Measurements from ENCODE around the gene DGCR2.
"Not testable (repeated sequence)": the region's sequence is repeated elsewhere in the genome, so short reads cannot be mapped to it uniquely, and the experiment has no call there.

Gene DGCR2

DNA sequence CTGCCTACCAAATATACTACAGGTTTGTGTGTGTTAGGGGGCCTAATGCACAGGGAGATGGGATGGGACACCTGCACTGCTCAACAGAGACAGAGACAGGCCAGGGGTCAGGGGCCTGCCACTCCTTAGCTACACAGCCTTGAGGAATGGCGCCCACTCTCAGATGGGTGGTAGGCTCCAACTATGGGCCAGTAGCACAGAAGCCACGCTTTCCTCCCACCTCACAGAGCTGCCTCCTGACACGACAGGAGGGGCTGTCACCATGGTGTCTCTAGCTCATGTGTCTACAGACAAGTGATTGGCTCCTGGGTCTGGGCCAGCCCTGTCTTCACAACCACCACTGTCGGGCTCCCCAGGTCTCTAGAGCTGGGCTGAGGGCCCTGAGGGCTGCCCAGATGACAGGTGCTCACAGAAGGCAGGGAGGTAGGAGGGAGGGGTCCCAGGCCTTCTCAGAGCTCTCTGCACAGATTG lies 81.8 kb downstream of the DGCR2 start:
- no peak for DNase-seq (ENCODE audit: low read depth)

DNA sequence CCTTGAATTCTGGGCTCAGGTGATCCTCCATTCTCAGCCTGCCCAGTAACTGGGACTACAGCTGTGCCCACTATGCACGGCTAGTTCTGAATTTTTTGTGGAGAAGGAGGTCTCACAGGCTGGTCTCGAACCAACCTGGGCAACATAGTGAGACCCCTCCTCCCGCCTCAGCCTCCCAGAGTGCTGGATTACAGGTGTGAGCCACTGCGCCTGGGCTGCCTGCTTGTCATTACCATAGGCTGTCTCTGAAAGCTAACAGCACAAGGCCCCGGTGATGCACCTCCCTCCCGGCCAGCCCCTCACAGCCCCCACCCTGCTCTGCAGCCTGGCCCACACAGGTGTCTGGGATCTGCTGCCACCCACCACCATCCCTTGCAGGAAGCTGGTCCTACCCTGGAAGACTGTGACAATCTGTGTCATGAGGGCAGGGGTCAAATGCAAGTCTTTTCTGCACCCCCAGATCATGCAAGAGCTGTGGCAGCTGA lies 82.4 kb downstream of the DGCR2 start:
- DNase-seq (ENCODE audit: low read depth) = no peak

DNA sequence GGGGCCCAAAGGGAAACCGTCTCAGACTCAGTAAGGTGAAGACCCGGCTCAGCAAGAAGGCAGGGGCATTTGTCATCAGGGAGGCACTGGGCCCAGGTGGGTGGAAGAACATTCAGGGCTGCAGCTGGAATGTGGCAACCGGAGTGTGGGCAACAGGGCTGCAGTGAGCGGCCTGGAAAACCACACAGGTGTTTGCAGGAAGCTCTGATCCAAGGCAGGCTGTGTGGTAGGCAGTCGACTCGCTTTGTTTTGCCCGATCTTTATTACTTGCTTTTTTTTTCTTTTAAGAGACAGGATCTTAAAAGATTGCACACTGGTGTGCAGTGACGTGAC lies 82.8 kb downstream of the DGCR2 start:
- no peak for DNase-seq (ENCODE audit: low read depth)

DNA sequence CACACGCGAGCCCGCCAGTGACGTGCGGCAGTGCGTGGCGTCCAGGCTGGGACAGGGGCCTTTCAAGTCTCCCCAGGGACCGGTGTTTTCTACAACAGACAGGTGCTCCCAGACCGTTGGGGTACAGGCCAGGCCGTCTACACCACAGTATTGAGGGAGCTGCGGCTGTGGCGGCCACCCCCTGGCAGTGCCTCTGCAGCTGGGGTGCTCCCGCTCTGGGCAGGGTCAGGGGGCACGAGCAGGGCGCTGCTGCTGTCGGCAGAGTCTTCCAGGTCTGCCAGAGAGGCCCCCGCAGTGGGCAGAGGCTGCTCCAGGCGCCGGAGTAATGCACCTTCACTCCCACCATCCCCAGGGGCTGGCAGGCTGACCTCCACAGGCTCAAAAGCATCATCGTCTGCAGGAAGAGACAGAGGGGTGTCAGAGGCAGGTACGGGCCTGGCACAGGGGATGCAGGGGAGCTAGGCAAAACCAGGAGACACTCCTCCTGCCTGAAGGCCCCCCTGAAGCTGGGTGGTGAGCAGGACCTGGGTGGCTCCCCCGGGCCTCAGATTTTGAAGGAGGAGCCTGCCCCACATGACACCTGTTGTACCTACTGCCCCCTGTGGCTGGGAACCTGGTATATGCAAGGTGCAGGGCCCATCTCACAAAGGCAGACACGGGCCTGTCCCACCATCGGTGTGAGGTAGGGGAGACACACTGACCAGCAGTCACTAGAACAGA lies 83.3 kb downstream of the DGCR2 start:
- DNase-seq (ENCODE audit: low read depth) = no peak

DNA sequence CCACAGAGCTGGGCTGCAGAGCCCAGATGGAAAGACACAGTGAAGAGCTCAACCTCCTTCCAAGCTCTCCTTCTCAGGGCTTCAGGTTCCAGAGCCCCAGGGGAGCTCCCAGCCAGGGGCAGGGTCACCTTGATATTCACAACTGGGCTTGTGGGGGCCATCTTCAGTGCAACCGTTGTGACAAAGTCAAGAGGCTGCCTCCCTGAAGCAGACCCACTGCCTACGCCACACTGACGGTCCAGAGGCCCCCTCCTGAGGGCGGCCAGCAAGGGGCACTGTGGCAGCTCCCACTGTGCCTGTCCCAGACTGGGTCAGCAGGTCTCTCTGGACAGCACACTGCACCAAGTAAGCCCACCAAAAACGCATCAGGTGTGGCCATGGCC lies 84.1 kb downstream of the DGCR2 start:
- DNase-seq (ENCODE audit: low read depth) = no peak

DNA sequence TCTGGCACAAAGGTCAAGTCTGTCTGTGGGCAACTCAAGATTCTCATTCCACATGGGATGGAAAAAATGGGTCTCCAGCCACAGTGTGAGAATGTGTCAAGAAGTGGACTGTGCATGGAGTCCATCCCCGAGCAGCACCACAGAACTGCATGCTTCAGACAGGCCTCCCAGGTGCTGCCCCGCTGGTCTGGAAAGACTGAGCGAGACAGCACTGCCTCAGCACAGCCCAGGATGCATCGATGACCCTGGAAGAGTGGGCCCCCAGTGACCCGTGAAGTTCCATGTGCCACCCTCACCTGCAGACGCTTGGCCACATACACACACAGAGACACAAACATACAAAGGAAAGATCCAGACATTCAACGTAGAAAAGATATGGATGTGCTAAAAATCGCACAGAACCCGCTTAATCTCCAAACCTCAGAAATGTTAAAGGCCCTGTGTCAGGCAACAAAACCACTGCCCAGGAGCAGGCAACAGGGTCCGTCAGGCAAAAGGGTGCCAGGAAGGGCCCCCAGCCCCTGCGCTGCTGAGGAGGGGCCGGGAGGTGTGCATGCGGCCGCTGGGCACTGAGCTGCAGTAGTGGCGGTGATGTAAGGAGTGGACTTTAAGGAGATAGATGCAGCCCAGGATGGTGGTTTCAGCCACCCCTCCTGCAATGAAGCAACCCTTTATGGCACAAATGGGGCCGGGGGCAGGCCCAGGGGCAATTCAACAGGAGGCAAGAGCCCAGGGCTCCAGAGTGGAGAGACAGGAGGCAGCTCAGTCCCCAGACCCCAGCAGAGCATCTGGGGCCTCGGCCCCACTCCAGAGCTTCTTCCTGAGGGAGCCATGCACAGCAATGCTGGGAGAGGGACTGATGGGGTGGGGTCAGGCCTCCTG lies 84.7 kb downstream of the DGCR2 start:
- DNase-seq (ENCODE audit: low read depth) = no peak

DNA sequence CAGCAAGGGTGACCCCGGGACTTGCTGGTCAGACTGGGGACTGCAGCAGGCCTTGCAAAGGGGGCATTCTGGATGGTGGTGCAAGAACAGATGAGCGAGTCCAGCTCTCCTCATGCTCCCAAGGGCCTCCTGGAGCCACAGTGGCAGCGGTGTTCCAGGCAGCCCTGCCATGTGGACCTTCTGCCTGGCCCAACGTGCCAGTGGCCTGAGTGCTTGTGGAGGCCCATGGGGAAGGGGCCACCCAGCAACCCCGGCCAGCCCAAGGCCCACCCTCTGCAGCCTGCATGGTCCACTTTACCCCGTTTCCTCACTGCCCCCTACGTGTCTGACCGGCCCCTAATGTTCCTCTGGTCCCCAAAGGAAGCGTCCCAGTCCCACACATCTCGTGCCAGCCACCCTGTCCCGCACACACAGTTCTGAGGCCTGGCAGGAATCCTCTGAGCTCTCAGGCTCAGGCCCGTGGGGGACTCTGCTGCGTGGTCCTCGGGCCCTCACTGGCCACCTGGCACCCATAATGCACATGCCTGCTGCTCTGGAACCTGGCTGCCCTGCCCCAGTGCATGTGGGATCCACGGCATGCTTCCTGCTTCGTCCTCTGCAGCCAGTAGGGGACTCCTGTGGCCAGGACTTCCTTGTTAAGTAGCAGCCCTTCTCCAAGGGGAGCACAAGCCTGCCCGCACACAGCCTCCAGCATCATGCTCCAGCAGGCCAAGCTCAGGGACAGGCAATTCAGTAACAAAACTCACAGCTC lies 85.5 kb downstream of the DGCR2 start:
- DNase-seq (ENCODE audit: low read depth) = no peak

DNA sequence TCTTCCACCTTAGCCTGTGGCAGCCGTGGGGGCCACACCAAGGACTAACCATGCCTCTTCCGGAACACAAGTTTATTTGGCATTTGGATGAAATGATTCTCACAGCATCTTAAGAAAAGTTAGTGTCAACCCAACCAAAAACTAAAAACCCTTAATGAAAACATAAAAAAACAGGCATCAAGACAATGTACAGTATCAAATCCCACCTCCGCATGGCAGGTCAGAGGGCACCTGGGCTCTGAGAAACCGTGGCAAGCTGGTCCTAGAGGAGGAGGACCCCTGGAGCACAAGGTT lies 86.0 kb downstream of the DGCR2 start:
- no peak for DNase-seq (ENCODE audit: low read depth)

DNA sequence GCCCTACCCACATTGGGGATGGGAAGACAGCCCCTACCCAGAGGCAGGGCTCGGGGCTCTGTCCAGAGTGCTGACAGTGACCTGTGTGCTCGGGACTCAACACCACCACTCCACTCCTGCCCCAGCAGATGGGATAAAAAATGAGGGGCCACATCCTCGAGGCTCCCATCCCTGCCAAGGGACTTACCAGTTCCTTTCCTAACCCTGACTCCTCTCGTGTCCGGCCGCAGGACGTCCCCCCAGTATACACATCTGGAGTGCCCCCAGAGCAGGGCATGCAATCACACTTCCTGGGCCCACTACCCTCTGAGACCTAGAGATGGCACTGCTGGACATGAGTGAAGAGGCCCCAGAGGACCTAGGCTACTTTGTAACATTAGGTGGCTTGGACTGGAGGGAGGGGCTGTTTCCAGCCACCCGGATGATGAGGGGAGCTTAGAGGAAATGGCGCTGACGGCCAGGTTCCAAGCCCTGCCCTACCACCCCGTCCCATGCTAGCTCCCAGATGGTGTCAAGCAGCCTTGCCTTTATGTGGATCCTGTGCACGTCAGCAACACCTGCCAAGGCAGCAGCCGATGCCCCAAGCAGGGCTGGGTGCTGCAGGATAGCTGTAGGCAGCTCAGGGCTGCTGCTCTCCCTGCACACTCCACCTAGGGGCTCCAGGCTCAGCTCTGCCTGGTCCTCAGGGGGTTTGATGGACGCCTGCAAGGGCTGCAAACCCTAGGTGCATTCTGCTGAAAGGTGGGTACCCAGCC lies 86.6 kb downstream of the DGCR2 start:
- no peak for DNase-seq (ENCODE audit: low read depth)

DNA sequence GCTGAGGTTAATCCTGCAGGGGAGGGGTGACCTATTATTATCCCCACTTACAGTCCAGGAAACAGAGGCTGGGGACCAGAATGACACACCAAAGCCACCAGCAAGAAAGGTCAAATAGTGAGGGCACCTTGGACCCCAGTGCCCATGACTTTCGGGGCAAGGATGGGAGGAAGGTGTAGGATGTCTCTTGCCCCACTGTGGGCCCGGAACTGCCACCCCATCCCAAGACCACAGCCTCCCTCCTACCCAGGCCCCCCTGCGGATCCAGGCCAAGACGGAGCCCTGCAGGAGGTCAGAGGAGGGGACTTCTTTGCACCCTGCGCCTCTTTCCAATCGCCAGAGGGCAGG lies 87.1 kb downstream of the DGCR2 start:
- DNase-seq (ENCODE audit: low read depth) = not testable (repeated sequence)

DNA sequence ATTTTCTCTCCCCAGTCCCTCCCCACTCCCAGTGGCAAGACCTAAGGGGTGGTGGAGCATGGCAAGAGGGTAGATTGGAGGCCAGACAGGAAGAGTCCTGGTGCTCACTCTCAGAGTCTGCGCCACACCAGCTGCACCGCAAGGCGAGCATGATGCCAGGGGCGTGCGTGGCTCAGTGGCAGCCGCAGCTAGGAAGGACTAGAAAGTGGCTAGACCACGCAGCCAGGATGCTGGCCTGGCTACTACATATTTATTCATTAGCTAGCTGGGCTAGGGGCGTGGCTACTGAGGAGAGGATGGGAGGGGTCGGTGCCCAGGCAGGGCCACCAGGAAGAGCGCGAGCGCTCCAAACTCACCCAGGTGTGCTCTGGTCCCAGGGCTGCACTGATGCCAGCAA lies 87.5 kb downstream of the DGCR2 start:
- not testable (repeated sequence) for DNase-seq (ENCODE audit: low read depth)

DNA sequence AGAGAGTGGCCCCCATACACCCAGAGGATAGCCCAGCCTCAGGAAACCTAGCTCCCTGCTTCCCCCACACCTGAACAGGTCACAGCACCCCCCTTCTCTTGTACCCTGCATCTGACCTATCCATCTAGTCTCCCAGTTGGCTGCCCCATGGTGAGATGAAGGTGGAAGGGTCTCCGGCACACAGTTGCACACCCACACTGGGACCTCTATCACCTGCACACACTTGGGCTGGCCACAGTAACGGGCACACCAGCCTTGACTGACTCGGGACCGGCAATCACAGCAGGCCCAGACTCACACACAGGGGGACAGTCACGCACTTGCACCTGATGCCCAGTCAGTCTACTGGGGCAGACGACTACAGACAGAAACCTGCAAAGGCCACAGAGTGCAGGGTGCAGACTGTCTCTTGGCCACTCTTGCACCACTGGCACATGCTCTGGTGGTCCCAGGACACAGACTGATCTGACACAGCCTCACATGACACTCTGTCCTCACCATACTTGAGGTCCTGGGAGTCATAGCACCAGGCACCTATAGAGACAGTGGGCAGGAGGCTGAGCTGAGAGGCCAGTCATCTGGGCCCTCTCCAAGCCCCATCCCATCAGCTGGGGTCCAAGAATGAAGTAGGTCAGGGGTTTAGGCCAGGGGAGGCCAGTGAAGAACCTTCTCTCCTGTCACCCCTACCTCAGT lies 88.0 kb downstream of the DGCR2 start:
- not testable (repeated sequence) for DNase-seq (ENCODE audit: low read depth)

DNA sequence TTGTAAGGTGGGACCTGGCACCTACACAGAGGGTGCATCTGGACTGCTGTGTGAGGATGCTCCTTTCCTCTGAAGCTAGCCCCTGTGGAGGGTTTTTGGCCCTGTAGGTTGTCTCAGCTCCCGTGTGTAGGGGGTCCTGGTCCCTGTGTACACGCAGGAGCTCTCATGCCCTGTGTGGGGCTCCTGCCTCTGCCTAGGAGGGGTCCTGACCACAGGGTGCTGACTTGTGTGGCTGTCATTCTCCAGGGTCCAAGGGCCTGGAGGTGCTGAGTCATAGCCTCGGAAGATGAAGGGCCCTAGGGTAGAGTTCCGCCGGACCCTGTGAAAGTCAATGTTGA lies 88.7 kb downstream of the DGCR2 start:
- not testable (repeated sequence) for DNase-seq (ENCODE audit: low read depth)

DNA sequence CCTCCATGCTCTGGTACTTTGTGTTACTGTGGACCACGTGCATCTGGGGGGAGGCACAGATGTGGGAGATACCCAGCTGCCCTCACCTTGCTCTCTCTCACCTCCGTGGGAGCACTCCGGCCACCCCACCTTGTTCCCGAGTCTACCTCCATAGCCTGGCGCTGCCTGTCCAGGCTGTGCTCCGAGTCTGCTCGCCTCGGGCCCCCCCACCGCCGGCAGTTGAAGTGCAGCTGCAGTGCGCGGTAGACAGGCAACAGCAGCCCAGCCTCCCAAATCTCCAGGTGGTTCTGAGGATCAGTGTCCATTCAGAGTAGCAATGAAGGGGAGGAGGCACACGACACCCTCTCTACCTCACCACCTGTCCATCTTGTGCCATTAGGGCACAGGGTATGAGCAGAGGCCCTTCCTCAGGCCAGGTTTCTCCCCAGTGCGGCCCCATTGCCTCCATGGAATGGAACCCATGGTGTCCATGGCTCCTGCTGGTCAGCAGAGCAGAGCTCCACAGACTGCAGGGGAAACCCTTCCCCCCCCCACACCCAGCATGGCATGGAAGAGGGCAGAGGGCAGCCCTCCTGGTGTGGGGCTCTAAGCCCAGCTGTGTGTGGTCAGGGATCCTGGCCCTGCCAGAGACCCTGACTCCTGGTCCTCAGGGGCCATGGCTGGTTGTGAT lies 89.2 kb downstream of the DGCR2 start:
- DNase-seq (ENCODE audit: low read depth) = not testable (repeated sequence)

DNA sequence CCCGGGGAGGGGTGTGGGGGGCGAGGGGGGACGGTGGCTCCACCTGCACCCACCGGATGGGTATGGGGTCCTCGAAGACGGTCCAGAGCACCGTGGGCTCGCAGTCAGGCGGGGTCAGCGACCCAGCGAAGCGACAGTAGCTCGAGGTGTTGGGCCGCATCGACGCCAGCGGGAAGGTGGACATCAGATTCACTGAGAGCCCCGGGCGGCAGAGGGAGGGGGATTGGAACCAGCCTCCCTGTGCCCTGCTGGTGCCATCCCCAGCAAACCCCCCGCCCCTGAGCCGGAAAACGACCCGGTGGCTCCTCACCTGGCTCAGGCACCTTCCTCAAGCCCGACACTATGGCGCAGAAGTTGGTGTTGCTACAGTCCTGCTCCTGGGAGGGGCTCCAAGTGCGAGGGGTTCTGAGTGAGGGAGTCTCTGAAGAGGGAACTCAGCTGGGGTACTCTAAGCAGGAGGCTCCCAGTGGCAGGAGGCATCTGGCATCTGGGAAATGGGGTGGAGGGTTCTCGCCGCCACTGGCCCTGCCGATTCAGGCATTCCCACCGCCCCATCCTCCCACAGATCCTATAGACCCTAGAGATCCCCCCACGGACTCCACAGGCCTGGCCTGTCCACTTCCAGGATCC lies 89.9 kb downstream of the DGCR2 start:
- DNase-seq (ENCODE audit: low read depth) = not testable (repeated sequence)

DNA sequence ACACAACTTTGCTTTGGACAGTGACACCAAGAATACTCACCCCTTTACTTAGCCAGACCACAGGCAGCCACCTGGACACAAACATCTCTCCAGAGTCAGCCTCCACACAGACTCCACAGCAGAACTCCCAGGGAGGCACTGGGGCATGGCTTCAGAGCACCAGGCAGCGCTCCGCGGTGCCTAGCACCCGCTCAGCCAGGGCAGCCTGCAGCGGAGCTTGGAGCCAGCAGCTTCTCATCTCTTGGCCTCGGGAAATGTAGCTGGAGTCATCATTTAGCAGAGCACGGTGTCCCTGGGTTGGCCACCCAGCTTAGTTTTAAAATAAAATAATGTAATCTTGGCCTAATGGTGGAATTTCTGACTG lies 91.3 kb downstream of the DGCR2 start:
- not testable (repeated sequence) for DNase-seq (ENCODE audit: low read depth)

DNA sequence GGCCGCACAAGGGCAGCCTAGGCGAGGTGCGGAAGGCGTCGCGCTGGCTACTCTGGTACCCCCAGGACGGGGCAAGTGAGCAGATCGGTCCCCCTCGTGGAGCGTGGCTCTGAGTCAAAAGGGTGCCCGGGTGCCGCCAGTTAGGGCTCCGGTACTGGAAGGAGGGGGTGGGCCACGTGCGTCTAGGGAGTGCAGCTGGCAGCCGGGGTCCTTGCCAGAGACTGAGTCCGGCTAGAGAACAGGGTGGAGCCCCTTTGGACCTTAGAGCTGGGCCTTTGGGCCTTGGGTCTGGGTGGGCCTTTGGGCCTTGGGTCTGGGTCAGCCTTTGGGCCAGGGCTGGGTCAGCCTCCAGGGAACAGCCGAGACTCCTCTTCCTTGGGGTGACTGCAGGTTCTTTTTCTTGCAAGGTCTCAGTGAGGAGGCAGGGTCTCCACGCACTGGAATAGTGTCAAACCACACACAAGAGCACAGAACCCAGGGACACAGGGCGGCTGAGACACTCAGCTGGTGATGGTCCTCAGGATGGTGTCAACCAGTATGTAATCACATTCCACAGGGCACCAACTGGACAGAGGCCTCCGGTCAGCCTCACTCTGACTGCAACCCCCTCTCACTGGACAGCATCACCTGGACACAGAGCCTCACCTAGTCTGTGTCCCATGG lies 91.9 kb downstream of the DGCR2 start:
- DNase-seq (ENCODE audit: low read depth) = not testable (repeated sequence)

DNA sequence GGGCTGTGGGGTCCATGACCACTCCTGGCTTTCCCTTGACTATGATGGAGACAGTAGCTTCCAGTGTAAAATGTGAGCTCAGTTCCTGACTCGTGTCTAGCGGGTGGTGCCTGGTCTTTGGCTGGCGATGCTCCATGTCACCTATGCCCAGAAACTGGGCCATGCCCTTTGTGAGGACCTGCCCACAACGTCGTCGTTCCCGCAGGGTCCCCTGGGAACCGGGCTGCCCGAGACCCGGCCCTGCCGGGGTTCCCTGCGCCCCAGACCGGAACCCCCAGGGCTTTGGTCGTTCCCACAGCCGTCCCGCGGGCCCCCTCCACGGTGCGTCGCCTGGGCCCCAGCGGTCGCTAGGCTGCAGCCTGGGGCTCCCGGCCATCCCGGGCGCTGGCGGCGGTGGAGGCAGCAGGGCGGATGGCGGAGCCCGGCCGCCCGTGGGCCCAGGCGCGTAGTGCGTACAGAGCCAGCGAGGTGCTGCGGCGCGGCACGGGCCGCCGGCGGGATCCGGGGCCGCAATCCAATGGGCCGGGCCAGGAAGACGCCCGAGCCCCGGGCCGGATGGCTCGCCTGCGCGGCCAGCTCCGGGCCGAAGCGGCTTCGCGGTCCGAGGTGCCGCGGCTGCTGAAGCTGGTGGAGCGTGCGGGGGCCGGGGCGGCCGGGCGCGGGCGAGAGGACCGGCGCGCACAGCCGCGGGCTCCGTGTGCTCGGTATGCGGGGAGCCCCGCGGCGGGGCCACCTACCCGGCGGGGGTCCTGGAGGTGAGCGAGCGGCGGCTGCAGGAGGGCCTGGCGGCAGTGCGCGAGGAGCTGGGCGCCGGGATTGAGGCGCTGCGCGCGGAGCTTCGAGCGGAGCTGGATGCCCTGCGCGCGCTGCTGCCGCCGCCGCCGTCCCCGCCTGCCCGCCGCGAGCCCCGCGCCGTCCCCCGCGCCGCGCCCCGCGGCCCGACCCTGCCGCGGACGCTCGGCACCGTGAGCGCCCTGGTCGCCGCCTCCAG lies 92.8 kb downstream of the DGCR2 start:
- not testable (repeated sequence) for DNase-seq (ENCODE audit: low read depth)

DNA sequence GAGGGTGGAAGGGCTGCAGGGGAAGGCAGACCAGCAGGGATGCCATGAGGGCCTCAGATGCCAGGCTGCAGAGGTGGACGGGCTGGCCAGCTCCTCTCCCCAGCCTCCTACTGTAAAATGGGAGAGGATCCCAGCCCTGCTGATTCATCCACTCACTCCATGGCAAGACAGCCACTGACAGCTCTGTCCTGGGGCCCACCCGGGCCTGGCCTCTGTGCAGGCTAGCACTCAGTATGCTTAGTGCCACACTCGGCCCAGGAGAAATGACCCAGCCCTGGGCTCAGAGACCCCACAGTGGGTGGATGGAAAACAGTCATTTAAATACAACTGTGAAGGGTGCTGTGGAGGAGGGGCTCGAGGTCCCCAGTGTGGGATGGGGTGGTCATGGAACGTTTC lies 94.2 kb downstream of the DGCR2 start:
- DNase-seq (ENCODE audit: low read depth) = not testable (repeated sequence)
